Neural cell (in vitro differentiated cells): ENCODE results near the gene TPST2. TPM values are rescaled to one million over a fixed set of nuclear protein-coding genes. Genes with fewer than 3 reads are reported as not detected.

Experiments used
- H2AFZ ChIP-seq: fragments of 200-600, 300-800 bp; sonication (generic), shearing (Covaris generic); 2 replicates; pipeline ENCODE4 v1.6.0; 2014; ENCODE audit warnings: low read depth, mild to moderate bottlenecking, antibody characterized with exemption, low read length, moderate library complexity
- H3F3A ChIP-seq: fragments of 200-600 bp; shearing (Covaris generic); 2 replicates; pipeline ENCODE4 v1.6.1; 2016; ENCODE audit warnings: mild to moderate bottlenecking, moderate library complexity, mixed read lengths, antibody characterized with exemption, low read length; ENCODE audit not compliant: insufficient read depth, poor library complexity, severe bottlenecking
- H3K27ac ChIP-seq: fragments of 200-600, 300-800 bp; sonication (generic), shearing (Covaris generic); 2 replicates; pipeline ENCODE4 v1.5.1; 2014; ENCODE audit warnings: mild to moderate bottlenecking, low read length, moderate library complexity
- H3K27me3 ChIP-seq: fragments of 300-800, 200-600 bp; sonication (generic), shearing (Covaris generic); 2 replicates; pipeline ENCODE4 v1.6.0; 2014; ENCODE audit warnings: mild to moderate bottlenecking, low read depth, low read length, moderate library complexity; ENCODE audit not compliant: insufficient read depth
- H3K36me3 ChIP-seq: fragments of 300-800, 200-600 bp; sonication (generic), shearing (Covaris generic); 2 replicates; pipeline ENCODE4 v1.5.1; 2014; ENCODE audit warnings: mild to moderate bottlenecking, antibody characterized with exemption, low read length, moderate library complexity; ENCODE audit not compliant: insufficient read depth
- H3K4me2 ChIP-seq: fragments of 300-800, 200-600 bp; sonication (generic), shearing (Covaris generic); 2 replicates; pipeline ENCODE4 v1.6.0; 2014; ENCODE audit warnings: mild to moderate bottlenecking, low read length
- H3K4me3 ChIP-seq: fragments of 300-800, 200-600 bp; sonication (generic), shearing (Covaris generic); 2 replicates; pipeline ENCODE4 v1.5.1; 2014; ENCODE audit warnings: mild to moderate bottlenecking, low read length, moderate library complexity
- H3K79me2 ChIP-seq: fragments of 200-600 bp; shearing (Covaris generic); replicated peaks from 2 replicates; pipeline ENCODE4 v1.6.0; 2014; ENCODE audit warnings: mild to moderate bottlenecking, low read length, moderate library complexity; ENCODE audit not compliant: insufficient read depth
- H3K9ac ChIP-seq: fragments of 300-800, 200-600 bp; sonication (generic), shearing (Covaris generic); 2 replicates; pipeline ENCODE4 v1.6.1; 2016; ENCODE audit warnings: mild to moderate bottlenecking, low read length, mixed read lengths
- H3K9me2 ChIP-seq: fragments of 200-600 bp; shearing (Covaris generic); 2 replicates; pipeline ENCODE4 v1.6.1; 2016; ENCODE audit warnings: mild to moderate bottlenecking, low read length, mixed read lengths; ENCODE audit not compliant: insufficient read depth
- H3K9me3 ChIP-seq: fragments of 200-600, 300-800 bp; sonication (generic), shearing (Covaris generic); 2 replicates; pipeline ENCODE4 v1.6.1; 2016; ENCODE audit warnings: mild to moderate bottlenecking, mixed run types, low read length, moderate library complexity, mixed read lengths
- H4K20me1 ChIP-seq: fragments of 200-600 bp; shearing (Covaris generic); 2 replicates; pipeline ENCODE4 v1.6.1; 2016; ENCODE audit warnings: mild to moderate bottlenecking, mixed run types; ENCODE audit not compliant: insufficient read depth
- EP300 ChIP-seq: fragments of 450-650 bp; conservative IDR thresholded peaks from 2 replicates; pipeline ENCODE4 v1.6.1; 2014; ENCODE audit warnings: antibody characterized with exemption, mild to moderate bottlenecking, moderate library complexity; ENCODE audit not compliant: poor library complexity, severe bottlenecking
- EZH2 ChIP-seq: fragments of 200-600, 300-800 bp; shearing (Covaris generic), sonication (generic); IDR thresholded peaks from 2 replicates; pipeline ENCODE4 v1.6.1; 2014; ENCODE audit warnings: antibody characterized with exemption, low read length, borderline replicate concordance, mild to moderate bottlenecking; ENCODE audit not compliant: insufficient read depth, poor library complexity, severe bottlenecking
- MXI1 ChIP-seq: fragments of 450-650 bp; conservative IDR thresholded peaks from 2 replicates; pipeline ENCODE4 v1.6.1; 2014; ENCODE audit warnings: antibody characterized with exemption, mild to moderate bottlenecking; ENCODE audit not compliant: poor library complexity, severe bottlenecking
- POLR2AphosphoS5 ChIP-seq: IDR thresholded peaks from 2 replicates; pipeline ENCODE4 v1.6.1; 2012
- RAD21 ChIP-seq: fragments of 450-650 bp; conservative IDR thresholded peaks from 2 replicates; pipeline ENCODE4 v1.6.1; 2014; ENCODE audit warnings: antibody characterized with exemption, mild to moderate bottlenecking, moderate library complexity
- SMC3 ChIP-seq: fragments of 450-650 bp; conservative IDR thresholded peaks from 2 replicates; pipeline ENCODE4 v1.6.1; 2014; ENCODE audit warnings: antibody characterized with exemption, mild to moderate bottlenecking, moderate library complexity; ENCODE audit not compliant: poor library complexity
- TAF1 ChIP-seq: IDR thresholded peaks from 2 replicates; pipeline ENCODE4 v1.6.1; 2012; ENCODE audit warnings: low read depth
- polyA plus RNA-seq: library from polyadenylated mRNA; depleted of rRNA; stranded (reverse); fragments of >200 nt; gene quantifications from 2 replicates; pipeline ENCODE4 v1.2.3, GENCODE V29; 2014
- TF ChIP-seq, protein P1 (sequence below): IDR thresholded peaks from 2 replicates; pipeline ENCODE4 v1.6.1; 2012; ENCODE audit warnings: borderline replicate concordance
- TF ChIP-seq, protein P2 (sequence below): fragments of 450-650 bp; IDR thresholded peaks from 2 replicates; pipeline ENCODE4 v1.5.1; 2014; ENCODE audit warnings: antibody characterized with exemption, mild to moderate bottlenecking, moderate library complexity; ENCODE audit not compliant: poor library complexity, severe bottlenecking

Gene TPST2
- polyA plus RNA-seq, 1 donor from 2014 or later: 16.6 TPM

GRCh38 chr22:26635117-26635516 lies 45.2 kb upstream of the TPST2 start:
- TF ChIP-seq SMC3: no peak
- no peak for TF ChIP-seq RAD21
- TF ChIP-seq, protein P1, sequence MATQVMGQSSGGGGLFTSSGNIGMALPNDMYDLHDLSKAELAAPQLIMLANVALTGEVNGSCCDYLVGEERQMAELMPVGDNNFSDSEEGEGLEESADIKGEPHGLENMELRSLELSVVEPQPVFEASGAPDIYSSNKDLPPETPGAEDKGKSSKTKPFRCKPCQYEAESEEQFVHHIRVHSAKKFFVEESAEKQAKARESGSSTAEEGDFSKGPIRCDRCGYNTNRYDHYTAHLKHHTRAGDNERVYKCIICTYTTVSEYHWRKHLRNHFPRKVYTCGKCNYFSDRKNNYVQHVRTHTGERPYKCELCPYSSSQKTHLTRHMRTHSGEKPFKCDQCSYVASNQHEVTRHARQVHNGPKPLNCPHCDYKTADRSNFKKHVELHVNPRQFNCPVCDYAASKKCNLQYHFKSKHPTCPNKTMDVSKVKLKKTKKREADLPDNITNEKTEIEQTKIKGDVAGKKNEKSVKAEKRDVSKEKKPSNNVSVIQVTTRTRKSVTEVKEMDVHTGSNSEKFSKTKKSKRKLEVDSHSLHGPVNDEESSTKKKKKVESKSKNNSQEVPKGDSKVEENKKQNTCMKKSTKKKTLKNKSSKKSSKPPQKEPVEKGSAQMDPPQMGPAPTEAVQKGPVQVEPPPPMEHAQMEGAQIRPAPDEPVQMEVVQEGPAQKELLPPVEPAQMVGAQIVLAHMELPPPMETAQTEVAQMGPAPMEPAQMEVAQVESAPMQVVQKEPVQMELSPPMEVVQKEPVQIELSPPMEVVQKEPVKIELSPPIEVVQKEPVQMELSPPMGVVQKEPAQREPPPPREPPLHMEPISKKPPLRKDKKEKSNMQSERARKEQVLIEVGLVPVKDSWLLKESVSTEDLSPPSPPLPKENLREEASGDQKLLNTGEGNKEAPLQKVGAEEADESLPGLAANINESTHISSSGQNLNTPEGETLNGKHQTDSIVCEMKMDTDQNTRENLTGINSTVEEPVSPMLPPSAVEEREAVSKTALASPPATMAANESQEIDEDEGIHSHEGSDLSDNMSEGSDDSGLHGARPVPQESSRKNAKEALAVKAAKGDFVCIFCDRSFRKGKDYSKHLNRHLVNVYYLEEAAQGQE: no peak
- no peak for TF ChIP-seq EZH2
- no peak for TF ChIP-seq POLR2AphosphoS5
- no peak for TF ChIP-seq MXI1
- TF ChIP-seq EP300: no peak
- TF ChIP-seq, protein P2, sequence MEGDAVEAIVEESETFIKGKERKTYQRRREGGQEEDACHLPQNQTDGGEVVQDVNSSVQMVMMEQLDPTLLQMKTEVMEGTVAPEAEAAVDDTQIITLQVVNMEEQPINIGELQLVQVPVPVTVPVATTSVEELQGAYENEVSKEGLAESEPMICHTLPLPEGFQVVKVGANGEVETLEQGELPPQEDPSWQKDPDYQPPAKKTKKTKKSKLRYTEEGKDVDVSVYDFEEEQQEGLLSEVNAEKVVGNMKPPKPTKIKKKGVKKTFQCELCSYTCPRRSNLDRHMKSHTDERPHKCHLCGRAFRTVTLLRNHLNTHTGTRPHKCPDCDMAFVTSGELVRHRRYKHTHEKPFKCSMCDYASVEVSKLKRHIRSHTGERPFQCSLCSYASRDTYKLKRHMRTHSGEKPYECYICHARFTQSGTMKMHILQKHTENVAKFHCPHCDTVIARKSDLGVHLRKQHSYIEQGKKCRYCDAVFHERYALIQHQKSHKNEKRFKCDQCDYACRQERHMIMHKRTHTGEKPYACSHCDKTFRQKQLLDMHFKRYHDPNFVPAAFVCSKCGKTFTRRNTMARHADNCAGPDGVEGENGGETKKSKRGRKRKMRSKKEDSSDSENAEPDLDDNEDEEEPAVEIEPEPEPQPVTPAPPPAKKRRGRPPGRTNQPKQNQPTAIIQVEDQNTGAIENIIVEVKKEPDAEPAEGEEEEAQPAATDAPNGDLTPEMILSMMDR: no peak
- TF ChIP-seq TAF1: no peak
- Histone ChIP-seq H3K27me3 (no peaks in the 10 kb centered on the region), H3K4me2 (no peak overlapping the region), H4K20me1 (no peaks in the 10 kb centered on the region), H3K9ac (no peak overlapping the region), H2AFZ (no peak overlapping the region), H3K36me3 (no peaks in the 10 kb centered on the region), H3K4me3 (no peak overlapping the region), H3K79me2 (no peaks in the 10 kb centered on the region), H3K27ac (no peak overlapping the region), H3K9me2 (no peaks in the 10 kb centered on the region), H3F3A (no peaks in the 10 kb centered on the region), H3K9me3 (no peaks in the 10 kb centered on the region)

GRCh38 chr22:26634189-26634588 lies 44.3 kb upstream of the TPST2 start:
- no peak overlapping the region for H3K4me3 ChIP-seq
- H3K36me3 ChIP-seq: no peaks in the 10 kb centered on the region
- TF ChIP-seq, protein P2: no peak
- TF ChIP-seq RAD21 (no peak), POLR2AphosphoS5 (no peak), MXI1 (no peak)
- H3F3A ChIP-seq: no peaks in the 10 kb centered on the region
- no peak overlapping the region for H2AFZ ChIP-seq
- H3K27me3 ChIP-seq: no peaks in the 10 kb centered on the region
- H3K9me3 ChIP-seq: no peaks in the 10 kb centered on the region
- no peak overlapping the region for H3K27ac ChIP-seq
- no peak overlapping the region for H3K9ac ChIP-seq
- H3K79me2 ChIP-seq: no peaks in the 10 kb centered on the region
- H4K20me1 ChIP-seq: no peaks in the 10 kb centered on the region
- no peak overlapping the region for H3K4me2 ChIP-seq
- no peaks in the 10 kb centered on the region for H3K9me2 ChIP-seq
